ENCODE measurements around the gene ZNF782.
A peak's percentile ranks its signal among the peaks of the same experiment; 100 is the strongest.
"Not testable (repeated sequence)": the region's sequence is repeated elsewhere in the genome, so short reads cannot be mapped to it uniquely, and the experiment has no call there.

ZNF782 gene

DNA sequence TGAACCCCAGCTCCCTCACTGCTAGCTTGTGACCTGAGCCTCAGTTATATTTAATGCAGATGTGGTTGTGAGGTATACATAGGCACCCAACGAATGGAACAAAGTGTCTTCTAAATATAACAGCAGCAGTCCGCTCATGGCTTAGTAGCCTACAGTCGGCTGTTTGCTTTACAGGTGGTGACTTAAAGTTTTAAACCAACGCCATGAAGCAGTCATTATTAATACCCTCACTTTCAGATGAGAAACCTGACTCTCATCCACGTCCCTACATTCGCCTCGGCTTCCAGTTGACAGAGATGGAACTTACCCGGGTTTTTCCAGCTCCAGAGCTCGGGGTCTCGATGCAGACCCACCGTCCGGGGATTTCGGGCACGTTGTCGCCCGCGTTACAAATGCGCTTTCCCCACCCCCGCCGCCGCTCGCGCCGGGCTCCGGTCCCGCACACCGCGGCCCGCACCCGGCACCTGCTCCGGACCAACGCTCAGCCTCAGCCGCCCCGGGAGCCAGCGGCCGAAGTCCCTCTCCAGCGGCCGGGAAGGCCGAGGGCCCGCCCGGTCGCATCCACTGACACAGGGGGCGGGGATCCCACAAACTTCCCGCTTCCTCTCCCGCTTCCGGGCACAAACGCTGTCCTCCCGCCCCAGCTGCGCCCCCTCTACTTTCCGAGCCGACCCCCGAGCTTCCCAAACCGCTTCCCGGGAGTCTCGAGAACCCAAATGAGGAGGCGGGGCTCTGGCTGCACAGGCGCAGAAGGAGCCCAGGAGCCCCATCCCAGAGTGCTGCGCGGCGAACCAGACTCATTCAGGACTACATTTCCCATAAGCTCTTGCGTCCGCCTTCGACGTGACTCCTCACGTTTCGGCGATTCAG, at the start of gene ZNF782:
Gene ZNF782, minus strand, starts transcription at position 734 of the 870 bp plus-strand sequence. CDS start 2,553 bp downstream, outside the sequence.
- DNase-seq, result peak; percentile 89

DNA sequence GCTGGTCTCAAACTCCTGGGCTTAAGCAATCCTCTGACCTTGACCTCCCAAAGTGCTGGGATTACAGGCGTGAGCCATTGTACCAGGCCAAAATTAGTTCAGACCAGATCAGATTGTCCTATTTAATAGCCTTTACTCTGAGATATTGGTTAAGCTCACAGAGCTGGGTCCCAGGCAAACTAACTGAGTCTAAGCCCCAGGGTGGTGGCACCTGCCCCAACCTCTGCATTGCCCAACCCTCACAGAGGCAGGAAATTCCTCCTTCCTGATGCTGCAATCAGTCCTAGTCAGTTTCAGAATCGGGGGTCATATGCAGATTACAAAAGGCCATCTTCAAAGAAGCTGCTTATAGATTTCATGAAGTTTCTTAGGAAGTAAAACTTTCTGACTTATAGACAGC, 45.7 kb upstream of the ZNF782 start:
- DNase-seq, result not testable (repeated sequence)

DNA sequence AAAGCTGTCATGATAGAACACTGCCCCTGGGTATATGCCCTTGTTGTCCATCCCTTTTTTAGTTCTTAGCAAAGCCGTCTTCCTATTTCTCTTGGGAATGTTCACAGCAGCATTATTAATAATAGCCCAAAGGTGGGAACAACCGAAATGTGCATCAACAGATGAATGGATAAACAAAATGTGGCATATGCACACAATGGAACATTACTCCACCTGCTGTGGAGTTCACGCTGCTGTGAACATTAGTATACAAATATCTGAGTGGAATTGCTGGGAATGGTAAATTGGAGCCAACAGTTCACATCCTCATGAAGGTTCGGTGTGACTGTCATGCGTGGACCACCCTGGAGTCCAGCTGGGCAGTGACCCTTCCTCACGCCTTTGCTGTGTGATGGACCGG, 37.8 kb upstream of the ZNF782 start:
- DNase-seq, result no peak

DNA sequence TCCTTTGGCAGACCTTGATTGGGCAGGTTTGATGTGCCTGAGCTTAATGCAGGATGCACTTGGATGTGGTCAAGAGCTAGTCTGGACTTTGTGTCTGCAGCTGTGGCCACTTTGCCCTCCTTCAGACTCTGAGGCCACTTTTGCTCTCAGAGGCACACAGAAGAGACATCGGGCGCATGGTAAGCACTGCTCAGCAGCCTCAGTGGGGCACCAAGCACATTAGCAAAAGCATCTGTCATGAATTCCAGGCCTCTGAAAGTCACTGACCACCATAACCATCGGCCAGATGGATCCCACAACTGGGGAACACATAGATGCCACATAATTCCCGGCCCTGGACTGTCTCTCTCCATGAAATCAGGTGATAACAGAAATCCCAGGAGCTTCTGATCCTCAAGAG, 34.3 kb upstream of the ZNF782 start:
- DNase-seq, result no peak

DNA sequence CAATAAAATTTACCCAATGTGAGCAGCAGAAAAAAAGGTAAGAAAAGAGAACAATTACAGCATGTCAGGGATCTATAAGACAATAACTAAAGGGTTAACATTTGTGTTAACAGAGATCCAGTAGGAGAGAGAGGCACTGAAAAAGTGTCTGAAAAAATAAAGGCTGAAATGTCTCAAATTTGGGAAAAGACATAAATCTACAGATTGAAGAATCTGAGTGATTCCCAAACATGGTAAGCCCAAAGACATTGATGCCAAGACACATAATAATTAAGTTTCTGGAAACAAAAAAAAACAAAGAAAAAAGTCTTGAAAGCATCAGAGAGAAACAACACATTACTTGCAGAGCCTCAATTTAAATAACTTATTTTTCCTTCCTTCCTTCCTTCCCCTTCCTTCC, 31.1 kb upstream of the ZNF782 start:
- DNase-seq, result no peak

DNA sequence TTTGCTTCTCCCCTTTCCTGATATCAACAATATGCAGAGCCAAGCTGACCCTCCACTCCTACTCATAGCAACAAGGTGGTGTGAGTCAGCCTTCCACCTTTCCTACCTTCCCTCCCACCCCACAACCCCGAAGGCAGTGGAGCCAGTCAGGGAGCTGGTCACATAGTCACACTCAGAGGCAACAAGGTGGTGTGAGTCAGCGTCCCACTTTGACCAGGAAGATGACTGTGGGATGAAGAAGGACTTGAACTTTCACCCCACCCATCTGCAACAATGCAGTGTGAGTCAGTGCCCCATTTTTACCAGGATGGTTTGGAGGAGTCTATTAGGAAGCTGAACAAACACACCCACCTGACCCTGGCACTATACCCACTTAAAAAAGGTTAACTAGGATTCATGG, 30.1 kb upstream of the ZNF782 start:
- no peak for DNase-seq

DNA sequence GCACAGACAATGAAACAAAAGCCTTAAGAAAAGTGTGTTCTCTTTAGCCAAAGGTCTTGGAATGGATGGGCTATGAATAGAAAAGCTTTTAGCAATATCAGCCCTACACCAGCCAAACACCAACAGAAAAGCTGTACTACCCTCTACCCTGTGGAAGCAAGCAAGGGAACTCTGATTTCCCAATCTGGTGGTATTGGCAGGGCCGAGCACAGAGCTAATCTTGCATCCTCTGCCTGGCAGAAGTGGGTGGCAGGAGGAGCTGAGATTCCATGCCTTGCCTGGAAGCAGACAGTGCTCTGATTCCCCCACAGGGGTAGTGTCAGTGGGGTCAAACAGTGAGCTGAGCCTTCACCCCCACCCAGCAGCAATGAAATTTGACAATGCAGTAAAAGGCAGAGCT, 29.6 kb upstream of the ZNF782 start:
- no peak for DNase-seq

DNA sequence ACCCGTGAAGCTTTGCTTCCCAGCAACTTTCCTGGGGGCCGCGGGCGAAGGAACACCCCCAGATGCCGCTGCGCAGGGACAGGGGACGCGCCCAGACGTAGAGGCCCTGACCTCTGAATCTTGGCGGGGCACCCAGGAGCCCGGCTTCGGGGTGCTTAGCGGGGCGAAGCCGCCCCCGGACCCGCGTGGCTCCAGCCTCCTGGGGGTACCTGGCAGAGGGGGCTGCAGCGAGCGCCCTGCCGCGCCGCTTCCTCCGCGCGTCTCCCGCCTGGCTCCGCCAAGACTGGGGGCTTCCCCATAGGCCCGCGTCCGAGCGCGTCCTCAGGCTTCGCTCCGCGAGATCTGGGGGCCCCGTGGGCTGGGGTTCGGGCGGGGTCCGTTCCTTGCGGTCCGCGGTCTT, 23.0 kb upstream of the ZNF782 start:
- no peak for DNase-seq

DNA sequence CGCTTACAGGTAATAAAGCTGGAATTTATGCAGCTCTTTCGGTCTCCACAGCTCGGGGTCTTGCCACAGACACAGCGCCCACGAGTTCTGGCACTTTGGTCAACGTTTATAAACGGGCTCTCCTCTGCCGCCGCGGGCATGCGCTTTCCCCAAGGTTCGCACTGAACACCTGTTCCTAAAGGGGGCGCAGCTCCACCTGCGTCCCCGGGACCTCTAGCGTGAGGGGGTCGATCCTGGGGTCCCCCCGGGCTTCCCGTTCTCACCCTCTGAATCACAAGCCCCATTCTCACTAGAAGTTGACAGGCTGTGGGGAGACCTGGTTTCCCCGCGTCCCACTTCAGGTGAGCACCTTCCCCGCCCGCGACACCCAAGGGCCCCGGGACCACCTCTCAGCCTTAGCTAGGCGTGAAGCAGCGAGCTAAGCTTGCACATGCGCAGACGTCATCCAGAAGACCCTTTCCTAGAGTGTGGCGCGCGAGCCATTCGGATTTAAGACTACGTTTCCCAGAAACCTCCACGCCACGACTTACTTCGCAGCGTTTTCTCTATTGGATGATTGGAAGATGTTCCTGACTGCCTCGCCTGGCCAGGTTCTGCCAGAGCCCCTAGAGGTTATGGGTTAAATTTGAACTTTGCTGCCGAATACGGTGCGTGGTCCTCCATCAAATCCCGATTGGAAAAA, 21.3 kb upstream of the ZNF782 start:
- DNase-seq, result peak; percentile 53

DNA sequence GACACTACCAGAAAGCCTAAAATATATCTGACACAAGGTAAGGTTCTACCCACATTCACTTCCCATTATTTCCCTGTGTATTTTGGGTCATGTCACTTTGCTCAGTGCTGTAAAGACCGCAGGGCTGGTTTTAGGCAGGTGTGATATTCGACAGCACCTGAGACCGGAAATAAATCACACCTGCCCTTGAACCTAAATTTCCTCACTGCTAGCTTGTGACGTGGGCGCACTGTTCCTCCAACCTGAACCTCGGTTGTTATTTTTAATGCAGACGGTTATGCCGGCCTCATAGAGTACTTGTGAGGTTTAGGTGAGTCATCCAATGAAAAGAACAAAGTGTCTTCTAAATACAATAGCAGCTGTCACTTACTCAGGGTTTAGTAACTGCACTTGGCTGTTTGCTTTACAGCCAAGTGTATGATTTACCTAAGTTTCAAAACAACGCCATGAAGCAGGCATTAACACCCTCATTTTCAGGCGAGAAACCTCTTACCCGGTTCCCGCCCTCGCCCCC, 20.7 kb upstream of the ZNF782 start:
- DNase-seq, result peak; percentile 58

DNA sequence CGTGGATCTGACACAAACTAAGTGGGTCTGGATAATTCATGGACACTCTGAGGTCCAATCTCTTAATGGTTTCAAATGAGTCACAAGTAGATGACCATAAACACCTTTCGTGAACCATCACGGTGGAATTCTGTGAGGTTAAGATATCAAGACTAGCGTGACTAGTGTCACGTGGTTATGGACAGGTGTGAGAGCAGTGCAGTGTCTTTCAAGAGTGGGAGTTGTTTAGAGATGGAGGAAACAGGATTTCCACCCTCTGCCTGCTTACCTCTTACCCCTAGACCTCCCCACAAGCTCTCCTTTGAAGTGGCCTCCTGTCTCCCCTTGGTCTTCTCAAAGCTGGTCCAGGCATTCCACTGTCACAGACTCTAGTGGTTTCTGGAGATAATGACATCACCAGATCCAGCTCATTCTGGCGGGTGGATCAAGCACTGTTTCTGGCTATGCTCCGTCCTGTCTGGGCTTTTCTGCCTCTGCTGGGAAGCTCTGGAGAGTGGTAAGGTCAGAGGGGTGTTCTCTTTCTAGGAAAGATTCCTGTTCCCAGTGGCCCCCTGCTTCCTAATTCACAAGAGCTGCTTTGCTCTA, 20.0 kb upstream of the ZNF782 start:
- no peak for DNase-seq

DNA sequence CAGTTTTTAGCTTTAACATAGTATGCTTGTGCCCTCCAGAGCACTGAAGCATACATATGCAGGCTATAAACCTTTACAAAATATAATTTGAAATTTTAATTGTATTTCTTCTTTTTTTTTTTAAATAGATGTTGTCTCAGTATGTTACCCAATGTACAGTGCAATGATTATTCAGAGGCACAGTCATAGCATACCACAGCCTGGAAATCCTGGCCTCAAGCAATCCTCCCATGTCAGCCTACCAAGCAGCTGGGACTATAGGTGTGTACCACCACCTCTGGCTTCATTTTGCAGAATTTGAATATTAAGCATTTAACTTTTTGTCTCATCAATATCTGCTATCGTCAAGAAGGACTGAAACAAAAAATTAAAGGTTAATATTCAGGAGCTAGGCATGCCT, 16.9 kb upstream of the ZNF782 start:
- no peak for DNase-seq

DNA sequence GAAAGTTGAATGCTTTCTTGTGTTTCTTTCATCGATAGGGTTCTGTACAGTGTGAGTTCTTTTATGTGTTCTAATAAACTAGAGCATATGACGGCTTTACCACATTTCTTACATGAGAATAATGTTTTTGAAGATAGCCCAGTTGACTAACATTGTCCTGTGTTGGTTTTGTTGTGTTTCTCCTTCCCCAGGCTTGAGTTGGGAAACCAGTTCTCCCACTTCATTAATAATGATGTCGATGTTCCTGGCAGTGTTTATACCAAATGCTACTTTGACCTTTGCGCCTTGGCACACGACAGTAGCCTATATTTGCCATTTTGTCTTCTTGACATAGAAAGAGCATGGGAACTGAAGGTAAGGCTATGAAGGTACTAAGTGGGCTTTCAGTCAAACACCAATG, 14.4 kb upstream of the ZNF782 start:
- no peak for DNase-seq

DNA sequence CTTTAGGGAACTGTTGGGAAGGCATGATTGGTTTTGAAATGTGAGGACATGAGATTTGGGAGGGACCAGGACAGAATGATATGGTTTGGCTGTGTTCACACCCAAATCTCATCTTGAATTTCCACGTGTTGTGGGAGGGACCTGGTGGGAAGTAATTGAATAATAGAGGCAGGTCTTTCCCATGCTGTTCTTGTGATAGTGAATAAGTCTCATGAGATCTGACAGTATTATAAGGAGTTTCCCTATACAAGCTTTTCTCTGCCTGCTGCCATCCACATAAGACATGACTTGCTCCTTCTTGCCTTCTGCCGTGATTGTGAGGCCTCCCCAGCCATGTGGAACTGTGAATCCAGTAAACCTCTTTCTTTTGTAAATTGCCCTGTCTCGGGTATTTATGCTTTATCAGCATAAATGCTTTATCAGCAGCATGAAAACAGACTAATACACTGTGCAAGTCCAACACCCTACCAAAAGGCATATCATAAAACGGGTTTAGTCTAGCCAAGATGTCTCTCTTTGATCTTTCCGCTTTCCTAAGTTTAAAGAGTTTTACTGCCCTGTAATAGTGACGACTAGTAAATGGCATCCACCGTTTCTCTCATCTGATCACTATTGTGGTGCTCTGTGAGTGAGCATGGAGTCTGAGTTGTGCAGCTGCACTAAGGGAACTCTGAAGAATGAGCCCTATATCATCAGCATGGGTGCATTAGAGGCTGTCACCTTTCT, 12.9 kb upstream of the ZNF782 start:
- DNase-seq, result no peak

DNA sequence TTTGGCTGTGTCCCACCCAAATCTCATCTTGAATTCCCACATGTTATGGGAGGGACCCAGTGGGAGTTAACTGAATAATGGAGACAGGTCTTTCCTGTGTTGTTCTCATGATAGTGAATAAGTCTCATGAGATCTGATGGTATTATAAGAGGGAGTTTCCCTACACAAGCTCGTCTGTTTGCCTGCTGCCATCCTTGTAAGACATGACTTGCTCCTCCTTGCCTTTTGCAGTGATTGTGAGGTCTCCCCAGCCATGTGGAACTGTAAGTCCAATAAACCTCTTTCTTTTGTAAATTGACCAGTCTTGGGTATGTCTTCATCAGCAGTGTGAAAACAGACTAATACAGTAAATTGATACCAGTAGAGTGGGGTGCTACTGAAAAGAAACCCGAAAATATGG, 10.9 kb upstream of the ZNF782 start:
- DNase-seq, result not testable (repeated sequence)

DNA sequence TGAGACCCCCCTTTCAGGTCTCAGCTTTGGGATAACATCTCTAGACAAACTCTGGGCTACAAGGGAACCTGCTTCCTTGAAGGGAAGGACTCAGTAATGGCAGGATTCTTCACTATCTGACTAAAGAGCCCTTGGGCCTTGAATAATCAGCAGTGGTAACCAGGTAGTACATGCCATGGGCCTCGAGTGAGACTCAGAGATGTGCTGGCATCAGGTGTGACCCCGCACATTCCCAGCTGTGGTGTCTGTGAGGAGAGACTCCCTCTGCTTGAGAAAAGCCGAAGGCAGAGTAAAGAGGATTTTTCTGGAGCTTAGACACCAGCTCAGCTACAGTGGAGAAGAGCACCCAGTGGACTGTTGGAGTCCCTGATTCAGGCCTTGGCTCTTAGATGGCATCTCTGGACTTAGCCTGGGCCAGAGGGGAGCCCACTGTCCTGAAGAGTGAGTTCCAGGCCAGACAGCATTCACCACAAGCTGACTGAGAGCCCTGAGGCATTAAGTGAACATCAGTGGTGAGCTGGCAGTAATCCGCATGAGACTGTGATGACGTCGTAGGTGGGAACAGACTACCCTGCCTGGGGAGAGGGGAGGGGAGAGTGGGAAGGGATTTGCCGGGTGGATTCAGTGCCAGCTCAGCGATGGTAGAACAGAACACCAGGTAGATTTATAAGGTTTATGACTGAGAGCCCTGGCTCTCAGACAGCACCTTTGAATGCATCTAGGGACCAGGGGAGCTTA, 5.3 kb upstream of the ZNF782 start:
- DNase-seq, result no peak

DNA sequence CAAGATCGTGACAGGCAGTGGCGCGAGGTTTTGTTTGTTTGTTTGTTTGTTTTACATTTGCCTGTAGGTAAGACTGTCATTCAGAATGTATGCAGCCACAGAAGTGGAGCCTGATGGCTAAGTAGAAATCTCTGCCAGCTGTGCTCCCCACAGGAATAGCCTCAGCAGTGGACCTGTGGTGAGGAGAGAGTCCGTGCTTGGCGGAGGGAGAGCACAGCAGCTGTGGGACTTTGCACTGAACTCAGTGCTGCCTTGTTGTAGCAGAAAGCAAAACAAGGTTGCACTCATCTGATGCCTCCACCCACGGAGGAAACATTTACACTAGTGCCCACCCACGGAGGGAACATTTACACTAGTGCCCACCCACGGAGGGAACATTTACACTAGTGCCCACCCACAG, 4.4 kb upstream of the ZNF782 start:
- no peak for DNase-seq

DNA sequence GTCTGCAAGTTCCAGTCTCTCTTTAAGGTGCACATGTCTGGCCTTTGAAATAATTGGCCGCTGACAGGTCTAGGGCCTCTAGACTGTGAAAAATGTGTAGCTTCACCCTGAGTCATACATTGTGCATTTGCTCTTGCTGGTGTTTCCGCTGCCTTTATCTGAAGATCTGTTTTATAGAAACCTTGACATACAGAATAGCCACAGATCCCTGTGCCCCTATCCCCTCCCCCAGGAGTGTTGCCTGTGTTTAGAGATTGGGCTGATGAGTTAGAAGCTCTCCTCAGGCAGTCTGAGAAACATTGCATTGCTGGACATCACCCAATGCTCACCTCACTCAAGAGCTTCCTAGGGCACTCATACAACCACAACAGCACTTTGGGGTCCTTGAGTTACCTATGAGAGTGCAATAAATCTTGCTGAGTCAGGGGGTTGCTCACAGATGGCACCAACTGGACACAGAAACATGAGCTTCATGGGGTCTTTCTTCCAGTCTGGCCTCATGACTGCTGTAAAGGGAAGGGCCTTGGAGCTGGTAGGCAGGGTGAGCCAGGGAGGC, 3.8 kb upstream of the ZNF782 start:
- no peak for DNase-seq

DNA sequence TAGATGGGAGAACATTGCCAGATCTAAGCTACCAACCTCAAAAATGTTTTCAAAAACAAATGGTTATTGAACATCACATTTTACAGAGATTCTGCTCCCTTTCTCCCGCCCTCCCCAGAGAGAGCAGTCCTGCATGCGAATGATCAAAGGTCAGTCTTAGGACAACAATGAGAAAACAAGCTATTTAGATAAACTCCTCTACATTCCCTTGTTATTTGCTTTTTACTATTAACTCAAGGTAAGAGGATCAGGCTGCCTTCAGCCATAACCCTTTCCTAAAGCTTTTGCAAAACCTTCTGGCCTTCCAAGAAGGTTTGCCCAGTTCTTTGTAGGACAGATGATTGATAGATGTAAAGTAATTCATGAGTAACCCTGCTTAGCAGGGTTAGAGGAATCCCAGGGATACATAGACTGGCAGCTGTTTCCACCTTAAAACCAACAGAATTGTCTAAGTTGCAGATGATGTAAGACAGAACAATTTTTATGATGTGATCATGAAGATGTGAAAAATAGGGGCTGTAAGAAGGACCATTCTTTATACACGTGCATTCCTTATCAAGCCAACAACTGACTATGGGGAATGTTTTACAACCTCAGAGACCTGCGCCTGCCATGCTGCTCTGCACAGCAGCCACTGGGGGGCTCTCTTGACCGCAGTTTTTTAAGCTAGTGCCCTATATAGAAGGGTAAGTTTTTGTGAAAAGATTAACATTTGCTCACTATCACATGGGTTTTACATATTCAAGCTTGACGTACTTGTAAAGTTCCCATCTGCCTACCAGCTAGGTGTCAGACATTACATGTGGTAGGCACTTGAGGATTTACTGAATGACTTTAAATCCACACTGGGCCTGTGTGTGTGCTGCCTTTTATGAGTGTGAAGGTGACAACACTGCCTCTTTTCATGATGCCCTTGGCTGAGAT, 2.3 kb upstream of the ZNF782 start:
- peak; percentile 77 for DNase-seq

DNA sequence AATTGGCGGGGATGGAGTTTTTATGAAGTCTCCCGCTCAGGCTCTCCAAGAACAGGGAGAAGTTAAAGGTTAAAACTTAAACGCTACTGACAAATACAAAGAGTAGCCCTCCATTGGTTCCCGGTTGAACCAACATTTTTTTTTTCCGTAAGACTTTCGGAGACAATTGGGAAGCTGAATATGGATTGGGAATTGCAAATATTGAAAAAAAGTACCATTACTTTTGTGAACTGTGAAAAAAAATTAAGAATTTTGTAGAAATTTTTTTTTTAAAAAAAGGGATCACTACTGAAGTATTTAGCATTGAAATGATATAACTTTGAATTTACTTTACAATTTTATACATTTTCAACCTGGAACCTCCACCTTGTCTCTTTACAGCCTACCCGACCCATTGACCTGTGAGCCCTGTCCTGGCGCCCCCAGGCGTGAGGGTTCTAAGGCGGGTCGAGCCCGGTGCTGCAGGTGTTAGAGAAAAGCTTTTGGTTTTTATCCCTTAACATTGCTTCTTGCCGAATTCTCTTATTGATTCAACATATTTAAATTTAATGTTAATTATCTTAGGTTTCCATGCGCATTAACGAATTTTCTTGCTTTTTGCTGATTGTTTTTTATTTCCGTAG, 448 bp upstream of the ZNF782 start:
- no peak for DNase-seq

Measured in CD4-positive, alpha-beta T cell treated with Interleukin-21 for 1 hour (primary cell).